Left cardiac atrium (tissue), 4 donors: Measurements from ENCODE around the gene CEP104. TPM values are rescaled to one million over a fixed set of nuclear protein-coding genes. Genes with fewer than 3 reads are reported as not detected.

Experiments
- ATAC-seq, 2 donors: fragments of 200-7000 bp; cut with Tn5 transposase; one replicate each; pipeline ENCODE4 v1.9.1; 2020; ENCODE audit warnings: mild to moderate bottlenecking in 2 of 2, moderate library complexity in 2 of 2
- DNase-seq: peaks from one replicate; pipeline ENCODE4 v3.0.0-alpha.2; 2020
- intact Hi-C, 2 donors: fragments of 100-400 bp; cut with DNase I; formaldehyde crosslinking; loops; one replicate each; pipeline versions ENCODE4 v1.14.1 to v1.15.1; 2022 to 2023
- total RNA-seq, 2 donors: library from RNA; stranded (reverse); fragmentation: NEBNext Ultra II Directional; extraction: Animal tissue kit (Norgen Biotek cat#: 25700); gene quantifications; one replicate each; pipeline ENCODE4 v1.2.1, GENCODE V29; 2021
- donor health status: DM: no; HTN: yes; CAD: no.
- donor health status: DM: no; HTN: yes; CAD: no; lungs with severe emphysema.
- donor health status: DM: yes; HTN: yes; CAD: no.
- donor health status: Dilated cardiomyopathy.

Gene CEP104
- total RNA-seq, 2 donors from 2014 or later: 28.6 to 37.5 TPM

DNA sequence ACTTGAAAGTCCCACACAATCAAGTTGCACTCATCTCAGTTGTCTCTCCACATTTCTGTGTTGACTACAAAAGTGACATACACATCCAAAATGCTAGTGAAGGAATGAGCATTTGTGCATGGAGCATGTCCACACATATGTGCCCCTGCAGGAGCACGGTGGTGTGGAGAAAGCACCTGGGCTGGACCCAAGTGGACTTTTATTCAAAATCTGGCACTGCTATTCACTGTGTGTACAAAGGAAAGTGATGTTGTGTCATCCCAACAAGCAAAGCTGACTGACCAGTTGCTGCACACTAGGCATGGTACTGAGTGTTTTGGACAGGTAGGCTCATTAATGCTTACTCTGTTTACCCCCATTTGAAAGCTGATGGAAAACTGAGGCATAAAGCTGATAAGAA lies 19.3 kb downstream of the CEP104 start:
- ATAC-seq (no peak), DNase-seq (no peak)
- intact Hi-C loops: no loop called here

DNA sequence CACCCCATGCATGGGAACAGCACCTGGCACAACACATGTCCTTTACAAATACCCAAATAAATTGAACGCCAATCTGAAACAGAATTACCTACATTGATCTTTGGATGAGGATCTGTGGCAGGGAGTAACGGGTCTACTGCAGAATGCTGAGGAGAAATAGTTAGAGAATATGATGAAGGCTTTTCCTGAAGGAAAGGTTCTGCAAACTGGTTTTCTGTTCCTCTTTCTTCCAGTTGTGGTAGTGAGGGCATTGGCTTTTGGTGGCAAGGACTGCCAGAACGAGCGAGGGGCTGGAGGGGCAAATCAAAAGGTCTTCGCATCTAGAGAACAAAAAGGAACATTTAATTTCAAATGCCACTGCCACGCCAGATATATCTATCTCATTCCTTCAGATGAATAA lies 19.8 kb downstream of the CEP104 start:
- DNase-seq (no peak), ATAC-seq (no peak)
- intact Hi-C loops: no loop called here

DNA sequence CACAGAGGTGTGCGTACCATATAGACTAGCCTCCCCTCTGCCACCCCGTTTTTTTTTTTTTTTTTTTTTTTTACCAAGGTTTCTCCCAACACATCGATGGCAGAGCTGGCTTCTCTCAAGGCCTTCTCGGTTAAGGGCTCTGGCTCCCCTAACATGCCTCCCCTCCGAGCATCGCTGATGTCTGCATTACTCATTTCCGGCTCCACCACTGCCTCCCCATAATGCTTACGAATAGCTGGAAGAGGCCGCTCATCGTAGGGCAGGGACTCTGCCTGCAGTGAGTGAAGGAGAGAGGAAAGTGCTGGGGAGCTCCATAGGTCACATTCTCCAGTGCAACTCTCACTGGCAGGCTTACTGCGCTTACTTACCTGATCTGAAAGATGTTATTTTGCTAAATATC lies 20.6 kb downstream of the CEP104 start:
- no peak for ATAC-seq
- intact Hi-C loops: no loop called here
- DNase-seq: no peak

DNA sequence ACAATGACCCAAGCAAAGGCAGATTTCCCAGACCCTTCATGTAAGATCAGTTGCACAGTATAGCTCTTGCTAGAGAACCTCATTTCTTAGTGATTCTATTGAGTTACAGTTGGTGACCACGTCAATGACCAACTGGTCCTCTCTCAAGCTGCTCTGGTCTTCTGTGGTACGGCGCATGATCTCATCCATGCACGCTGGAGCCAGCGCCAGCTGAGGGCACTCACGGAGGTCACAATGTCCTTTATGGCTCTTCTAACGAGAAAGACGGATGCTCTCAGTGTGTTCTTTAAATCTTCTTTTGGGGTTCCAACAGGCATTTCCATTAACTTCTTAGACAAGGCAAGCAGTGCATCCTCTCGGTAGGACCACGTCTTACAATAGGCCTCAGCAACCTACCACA lies 22.3 kb downstream of the CEP104 start:
- intact Hi-C loops: no loop called here
- no peak for DNase-seq
- no peak for ATAC-seq

DNA sequence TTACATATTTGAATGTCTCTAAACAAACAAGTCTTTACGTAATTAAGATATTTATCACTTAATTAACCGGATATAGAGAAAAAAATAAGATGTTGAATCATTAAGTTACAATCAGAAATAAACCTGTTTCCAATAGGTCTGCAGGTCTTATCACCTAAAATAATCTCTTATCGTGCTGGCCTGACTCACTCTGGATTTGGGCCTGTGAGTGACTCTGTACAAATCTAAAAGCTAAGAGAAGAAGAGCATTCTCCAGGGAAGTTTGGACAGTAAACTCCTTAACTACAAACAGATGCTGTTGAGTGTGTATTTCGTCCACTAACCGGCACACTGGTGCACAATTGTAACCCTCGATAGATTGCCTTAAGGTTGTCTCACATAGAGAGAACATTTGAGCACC lies 25.3 kb downstream of the CEP104 start:
- no peak for DNase-seq
- intact Hi-C loops: no loop called here

DNA sequence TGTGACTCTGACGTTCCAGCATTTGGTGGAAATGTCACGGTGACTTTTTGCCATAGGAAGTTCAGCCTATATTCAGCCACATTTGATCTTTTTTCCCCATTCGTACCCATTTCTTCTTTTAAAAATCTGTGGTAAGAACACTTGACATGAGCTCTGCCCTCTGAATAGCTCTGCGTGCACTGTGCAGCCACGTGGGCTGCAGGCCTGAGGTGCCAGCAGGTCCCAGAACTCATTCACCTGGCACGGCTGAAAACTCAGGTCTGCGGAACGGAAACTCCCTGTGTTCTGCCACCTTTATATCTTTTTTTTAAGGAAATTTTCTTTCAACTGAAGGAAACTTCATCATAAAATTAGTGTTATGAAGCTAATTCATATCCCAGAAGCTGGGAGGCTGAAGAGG lies 28.6 kb downstream of the CEP104 start:
- intact Hi-C loops: no loop called here
- DNase-seq (no peak), ATAC-seq (no peak)

More for the DNA sequence above, 25.3 kb downstream of the CEP104 start:
- ATAC-seq: no peak

DNA sequence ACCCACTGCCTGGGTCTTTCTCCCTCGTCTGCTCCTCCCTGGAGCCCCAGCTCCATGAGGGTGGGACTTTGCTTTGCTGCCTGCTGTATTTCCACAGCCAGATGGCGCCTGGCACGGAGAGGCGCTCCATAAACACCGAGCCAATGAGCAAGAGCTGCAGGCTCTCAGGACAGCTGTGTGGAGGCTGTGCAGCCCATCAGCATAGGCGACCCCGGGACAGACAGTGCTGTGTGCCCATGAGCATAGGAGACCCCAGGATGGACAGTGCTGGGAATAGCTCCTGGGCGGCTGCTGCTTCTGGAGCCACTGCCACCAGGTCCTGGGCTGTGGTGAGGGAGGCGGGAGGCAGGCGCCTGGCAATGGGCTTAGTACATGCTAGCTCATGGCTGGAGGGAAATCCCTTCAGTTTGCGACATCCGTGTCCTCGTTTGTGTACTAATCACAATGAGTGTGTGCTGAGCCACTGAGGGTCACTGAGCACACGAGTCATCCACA lies 29.2 kb downstream of the CEP104 start:
- intact Hi-C loops: no loop called here
- ATAC-seq: peak in 1 of 2 donors; percentile 16
- DNase-seq: no peak

DNA sequence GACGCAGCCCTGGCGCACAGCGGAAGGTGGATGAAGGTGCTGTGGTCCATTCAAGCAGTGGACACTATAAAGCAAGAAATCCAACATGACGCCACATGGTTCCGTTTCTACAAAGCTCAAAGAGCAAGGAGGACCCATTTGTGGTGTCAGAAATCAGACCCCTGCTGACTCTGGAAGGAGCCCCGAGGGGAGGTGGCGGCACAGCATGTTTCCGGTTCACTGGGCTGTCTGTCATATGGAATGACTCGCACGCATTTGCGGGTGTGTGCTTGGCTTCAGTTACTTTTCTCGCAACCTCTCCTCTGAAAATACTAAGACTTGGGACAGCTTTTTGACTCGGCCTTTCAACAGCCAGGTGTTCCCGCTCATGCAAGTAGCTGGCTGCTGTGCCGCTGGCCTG lies 31.7 kb downstream of the CEP104 start:
- no peak for ATAC-seq
- DNase-seq: no peak
- intact Hi-C loops: no loop called here

DNA sequence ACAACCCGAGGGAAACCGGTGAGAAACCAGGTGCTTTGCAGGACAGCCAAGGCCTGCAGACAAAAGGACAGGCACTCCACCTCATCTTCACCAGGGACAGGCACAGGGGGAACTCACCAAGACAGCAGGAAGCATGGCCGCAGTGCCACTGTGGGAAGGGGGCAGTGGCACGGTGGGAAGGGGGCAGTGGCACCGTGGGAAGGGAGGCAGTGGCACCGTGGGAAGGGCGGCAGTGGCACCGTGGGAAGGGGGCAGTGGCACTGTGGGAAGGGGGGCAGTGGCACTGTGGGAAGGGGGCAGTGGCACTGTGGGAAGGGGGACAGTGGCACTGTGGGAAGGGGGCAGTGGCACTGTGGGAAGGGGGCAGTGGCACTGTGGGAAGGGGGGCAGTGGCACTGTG lies 32.4 kb downstream of the CEP104 start:
- ATAC-seq (no peak), DNase-seq (no peak)
- intact Hi-C loops: no loop called here

DNA sequence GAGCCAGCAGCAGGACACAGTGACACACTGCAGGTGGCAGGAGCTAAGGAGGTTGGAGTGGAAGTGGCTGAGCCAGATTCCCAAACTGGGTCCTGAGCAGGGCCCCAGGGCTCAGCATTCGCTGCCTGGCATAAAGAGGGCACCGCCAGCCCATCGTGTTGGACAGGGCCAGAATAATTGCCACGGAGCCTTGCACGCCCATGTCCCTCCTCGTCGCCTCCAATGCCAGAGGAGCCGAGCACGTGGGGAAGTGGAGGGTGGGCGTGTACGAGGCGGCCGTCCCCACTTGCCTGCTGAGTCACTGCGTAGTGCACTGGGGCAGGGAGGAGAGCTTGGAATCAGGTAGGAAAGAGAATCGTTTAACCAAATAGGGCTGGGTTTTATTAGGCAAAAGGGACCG lies 34.6 kb downstream of the CEP104 start:
- DNase-seq (no peak), ATAC-seq (no peak)
- intact Hi-C loops: no loop called here

DNA sequence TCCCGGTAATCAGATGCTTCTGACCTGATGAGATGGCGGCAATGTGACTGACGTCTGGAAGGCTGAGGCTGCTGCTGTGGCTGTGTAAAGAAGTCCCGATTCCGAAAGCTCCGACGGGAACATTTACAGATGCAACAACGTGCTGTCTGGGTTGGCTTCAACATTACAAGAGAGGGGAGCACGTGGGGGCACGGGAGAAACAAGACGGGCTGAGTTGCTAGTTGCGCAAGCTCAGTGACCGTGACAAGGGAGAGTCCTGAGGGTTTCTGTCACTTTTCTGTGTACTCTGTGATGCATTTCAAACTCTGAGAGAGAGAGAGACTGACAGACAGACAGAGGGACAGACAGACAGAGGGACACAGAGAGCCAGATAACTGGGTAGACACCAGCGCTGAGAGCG lies 35.1 kb downstream of the CEP104 start:
- intact Hi-C loops: no loop called here
- DNase-seq: no peak
- ATAC-seq: no peak

DNA sequence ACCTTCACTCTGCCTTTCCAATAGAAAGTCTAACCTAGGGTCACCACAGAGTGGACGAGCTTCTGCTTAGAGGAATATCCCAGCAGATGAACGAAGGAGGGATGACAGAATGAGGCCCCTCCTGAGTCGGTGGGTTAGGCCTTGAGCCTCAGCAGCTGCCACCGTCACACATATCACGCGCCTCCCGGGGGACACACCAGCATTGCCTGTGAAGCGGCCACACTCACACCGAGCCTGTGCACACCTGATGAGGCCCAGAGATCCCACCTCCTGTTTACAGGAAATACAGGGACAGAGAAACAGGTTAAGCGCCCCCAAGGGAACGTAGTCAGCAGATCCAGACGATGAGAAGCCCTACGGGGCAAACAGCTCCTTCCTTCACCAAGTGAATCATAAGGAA lies 35.6 kb downstream of the CEP104 start:
- intact Hi-C loops: no loop called here
- DNase-seq (no peak), ATAC-seq (no peak)

DNA sequence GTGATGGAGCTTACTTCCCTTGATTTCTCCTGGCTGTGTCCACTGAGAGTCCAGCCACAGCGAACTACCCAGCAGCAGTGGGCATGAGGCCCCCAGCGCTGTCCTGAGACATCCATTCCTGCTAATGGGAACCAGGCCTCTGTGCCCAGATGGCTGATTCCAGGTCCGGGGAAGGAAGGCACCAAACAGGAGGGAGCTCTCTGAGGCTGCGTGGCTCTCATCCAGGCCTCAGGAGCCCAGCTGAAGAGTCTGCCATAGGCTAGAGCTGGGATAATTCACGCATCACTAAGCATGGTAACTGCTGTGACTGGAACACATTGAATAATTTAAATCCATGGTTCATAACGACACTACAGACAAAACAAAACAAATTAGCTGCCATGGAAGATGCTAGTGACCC lies 36.0 kb downstream of the CEP104 start:
- ATAC-seq (no peak), DNase-seq (no peak)
- intact Hi-C loops: no loop called here

DNA sequence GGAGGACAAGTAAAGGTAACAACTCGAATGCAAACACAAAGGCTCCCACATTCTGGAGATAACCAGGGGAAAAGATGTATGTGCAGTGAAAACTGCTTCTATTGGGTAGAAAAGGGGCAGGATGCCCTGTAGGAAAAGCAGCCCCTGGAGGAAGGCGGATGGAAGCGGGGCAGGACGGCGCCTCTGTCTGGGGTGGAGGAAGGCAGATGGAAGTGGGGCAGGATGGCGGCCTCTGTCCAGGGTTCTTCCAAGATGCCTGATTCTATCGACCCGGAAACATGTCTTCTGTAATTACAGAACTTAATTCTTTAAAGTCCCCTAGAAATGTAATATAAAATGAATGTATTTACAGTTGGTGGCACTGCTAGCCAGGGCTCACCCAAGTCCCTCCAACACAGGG lies 36.7 kb downstream of the CEP104 start:
- intact Hi-C loops: no loop called here
- no peak for ATAC-seq
- no peak for DNase-seq

DNA sequence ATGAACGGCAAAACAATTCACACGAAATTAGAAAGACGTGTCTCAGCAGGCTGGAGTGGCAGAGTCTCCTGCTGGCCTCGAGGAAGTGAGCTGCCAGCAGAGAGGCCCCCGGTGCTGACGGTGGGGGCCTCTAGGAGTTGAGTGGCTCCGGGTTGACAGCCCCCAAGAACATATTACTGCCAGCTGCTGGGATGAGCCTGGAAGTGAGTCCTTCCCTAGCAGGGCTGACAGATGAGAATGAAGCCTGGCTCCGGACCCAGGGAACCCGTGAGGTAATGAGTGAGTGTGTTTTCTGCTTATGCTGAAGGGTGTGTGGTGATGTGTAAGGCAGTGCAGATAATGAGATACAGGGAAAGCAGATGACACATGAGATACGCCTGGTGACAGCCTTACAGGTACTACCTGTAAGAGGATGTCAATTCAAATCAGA lies 37.2 kb downstream of the CEP104 start:
- no peak for ATAC-seq
- no peak for DNase-seq
- intact Hi-C loops: no loop called here

DNA sequence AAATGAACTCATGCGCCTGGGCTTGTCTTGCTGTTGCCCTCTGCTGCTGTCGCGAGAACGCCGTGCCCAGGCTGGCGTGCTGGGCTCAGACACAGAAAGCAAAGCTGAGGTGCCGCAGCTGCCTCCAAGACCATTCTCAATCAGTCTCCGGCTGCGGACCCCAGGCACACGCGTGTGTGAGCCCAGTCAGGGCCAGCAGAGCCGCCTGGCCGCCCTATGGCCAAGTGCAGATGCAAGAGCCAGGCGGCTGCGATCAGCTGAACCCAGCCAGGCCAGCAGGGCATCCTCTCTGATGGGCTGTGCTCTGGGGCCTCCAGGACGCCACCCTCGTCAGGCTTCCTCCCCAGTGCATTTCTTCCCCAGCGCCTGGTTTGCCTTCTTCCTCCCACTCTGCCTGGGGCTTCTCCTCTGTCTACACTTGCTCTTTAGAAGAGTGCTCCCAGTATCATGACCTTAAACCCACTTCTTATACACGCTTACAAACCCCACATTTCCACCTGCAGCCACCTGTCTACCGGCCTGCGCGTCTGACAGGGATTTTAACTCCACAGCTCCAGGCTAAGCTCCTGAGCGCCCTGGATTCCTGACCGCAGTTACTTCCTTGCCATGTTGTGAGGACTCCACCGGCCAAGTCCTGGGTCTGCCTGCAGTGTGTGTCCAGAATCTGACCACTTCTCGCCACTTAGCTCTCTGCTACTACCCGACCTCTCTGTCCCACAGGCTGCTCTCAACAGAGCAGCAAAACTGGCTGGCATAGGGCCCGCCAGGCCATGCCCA lies 39.0 kb downstream of the CEP104 start:
- ATAC-seq: no peak
- DNase-seq: no peak
- intact Hi-C loops: no loop called here

DNA sequence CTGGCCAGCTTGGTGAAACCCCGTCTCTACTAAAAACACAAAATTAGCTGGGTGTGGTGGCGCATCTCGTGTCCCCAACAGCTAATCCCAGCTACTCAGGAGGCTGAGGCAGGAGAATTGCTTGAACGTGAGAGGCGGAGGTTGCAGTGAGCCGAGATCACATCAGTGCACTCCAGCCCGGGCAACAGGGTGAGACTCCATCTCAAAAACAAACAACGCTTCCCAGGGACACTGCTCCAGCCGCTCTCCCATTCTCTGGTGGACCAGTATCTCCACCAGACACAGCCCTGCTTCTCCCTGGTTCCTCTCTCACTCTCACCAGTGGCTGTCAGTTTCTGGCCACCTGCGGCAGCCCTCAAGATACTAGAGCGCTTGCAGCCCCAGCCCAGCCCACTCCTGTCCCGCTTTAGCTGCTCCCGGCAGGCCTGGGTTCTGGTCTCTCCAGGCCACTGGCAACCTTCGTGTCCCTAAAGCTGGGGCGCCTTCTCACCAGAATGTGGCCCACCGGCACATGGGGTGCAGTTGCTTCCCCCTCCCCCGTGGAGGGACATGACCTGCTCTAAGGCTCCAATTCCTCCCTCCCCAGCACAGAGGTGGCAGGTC lies 39.8 kb downstream of the CEP104 start:
- intact Hi-C loops: no loop called here
- DNase-seq (no peak), ATAC-seq (no peak)

DNA sequence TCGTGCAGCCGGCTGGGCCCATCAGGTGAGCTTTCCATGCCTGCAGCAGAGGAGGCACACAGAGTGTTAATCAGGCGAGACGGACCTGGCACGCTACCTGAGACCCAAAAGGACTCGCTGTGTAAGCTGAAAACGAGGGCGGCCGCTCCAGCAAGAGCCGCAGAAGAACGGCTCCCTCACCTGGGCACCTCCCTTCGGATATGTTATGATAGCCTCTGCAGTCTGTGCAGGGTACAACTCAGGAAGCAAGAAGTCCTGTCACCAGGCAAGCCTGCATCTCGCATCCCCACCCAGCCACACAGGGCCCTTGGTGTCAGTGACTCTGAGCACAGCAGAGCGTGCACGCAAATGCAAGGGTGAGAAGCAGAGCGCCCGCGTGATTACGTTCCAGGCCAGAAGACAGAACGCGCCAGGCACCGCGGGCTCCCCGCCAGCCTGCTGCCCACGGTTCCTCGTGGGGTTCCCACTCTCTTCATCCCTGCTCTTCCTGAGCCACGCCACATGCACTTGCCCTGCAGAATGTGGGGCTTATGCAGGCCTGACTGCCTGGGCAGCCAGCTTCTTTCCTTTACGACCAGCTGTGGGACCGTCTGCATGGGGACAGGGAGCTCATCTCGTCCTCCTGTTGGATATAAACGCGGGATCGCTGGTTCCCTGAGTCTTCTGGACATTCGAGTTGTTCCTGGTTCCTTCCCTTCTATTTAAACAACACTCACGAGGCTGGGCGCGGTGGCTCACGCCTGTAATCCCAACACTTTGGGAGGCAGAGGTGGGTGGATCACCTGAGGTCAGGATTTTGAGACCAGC lies 40.5 kb downstream of the CEP104 start:
- no peak for DNase-seq
- no peak for ATAC-seq
- intact Hi-C loops: no loop called here

DNA sequence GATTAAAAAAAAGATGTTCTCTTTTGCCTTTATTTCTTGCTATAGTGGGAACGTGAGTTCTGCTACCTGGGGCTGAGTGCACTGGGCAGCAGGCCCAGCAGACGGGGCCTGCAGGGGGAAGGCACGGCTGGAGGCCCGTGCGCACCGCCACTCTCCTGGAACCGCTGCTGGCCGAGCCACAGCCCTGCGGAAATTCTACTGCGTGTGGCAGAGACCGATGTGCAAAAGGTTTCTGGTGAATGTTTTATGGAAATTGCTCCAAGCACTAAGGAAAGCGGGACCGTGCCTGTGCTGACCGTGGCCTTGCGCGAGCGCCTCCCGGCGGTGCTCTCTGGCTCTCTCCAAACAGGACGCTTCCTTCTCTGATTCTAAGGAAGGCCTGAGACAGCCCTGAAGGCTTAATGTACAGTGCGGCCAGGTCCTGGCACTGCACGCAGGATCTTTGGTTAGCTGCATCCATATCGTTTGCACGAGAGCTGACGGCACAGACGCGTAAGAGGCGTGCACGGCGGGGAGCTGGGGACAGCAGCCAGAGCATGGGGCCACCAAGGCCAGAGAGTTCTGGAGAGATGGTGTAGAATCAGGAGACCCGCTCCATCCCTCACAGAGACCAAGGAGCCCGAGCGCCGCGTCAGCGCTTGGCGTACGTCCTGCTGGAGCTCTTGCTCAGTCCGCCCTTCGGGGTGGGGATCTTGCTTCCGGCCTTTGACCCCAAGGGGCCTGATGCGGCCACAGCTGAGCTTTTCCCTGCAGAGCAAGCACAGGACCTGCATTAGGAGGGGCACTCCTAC lies 42.0 kb downstream of the CEP104 start:
- DNase-seq: no peak
- intact Hi-C loops: no loop called here
- peak in 1 of 2 donors; percentile 16 for ATAC-seq
